ENCODE data around the gene LIN52.

DNA sequence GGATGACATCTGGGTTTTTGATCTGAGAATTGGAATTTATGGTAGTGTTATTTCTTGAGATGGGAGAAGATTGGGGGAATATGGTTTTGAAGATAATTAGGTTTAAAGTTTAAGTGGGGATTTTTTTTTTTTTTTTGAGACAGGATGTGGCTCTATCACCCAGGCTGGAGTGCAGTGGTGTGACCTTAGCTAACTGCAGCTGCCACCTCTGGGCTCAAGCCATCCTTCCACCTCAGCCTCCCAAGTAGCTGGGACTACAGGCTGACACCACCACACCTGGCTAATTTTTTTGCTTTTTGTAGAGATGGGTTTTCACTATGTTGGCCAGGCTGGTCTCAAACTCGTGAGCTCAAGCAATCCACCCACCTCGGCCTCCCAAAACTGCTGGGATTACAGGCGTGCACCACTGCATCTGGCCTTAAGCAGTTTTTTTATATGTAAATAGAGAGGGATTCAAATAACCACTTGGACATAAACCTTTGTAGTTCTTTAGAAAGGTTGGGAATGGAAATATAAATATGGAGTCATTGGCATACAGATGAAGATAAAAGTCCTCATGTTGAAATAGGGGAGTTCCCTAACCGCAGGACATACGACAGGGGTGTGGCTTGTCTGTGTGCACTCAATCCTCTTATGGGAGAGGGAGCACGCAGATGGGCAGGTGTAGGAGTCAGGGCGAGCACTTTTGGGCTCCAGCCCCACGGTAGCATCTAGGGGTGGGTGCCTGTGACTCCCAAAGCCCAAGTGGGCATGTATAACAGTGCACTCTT is 4.7 kb downstream of the LIN52 start:
- TF ChIP-seq, protein P1, sequence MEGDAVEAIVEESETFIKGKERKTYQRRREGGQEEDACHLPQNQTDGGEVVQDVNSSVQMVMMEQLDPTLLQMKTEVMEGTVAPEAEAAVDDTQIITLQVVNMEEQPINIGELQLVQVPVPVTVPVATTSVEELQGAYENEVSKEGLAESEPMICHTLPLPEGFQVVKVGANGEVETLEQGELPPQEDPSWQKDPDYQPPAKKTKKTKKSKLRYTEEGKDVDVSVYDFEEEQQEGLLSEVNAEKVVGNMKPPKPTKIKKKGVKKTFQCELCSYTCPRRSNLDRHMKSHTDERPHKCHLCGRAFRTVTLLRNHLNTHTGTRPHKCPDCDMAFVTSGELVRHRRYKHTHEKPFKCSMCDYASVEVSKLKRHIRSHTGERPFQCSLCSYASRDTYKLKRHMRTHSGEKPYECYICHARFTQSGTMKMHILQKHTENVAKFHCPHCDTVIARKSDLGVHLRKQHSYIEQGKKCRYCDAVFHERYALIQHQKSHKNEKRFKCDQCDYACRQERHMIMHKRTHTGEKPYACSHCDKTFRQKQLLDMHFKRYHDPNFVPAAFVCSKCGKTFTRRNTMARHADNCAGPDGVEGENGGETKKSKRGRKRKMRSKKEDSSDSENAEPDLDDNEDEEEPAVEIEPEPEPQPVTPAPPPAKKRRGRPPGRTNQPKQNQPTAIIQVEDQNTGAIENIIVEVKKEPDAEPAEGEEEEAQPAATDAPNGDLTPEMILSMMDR (IDR thresholded peaks at IDR 0.05) = no peak
- no peak for TF ChIP-seq POLR2A (IDR thresholded peaks at IDR 0.05)
